GM19035 (cell line): ENCODE data around the gene CDKN3.
"Not testable (repeated sequence)": the region's sequence is repeated elsewhere in the genome, so short reads cannot be mapped to it uniquely, and the experiment has no call there.

Source experiments
- ATAC-seq: cut with Tn5 transposase; IDR thresholded peaks from one replicate; pipeline ENCODE4 v1.9.1; 2021; ENCODE audit not compliant: unreplicated experiment

CDKN3 gene

GRCh38 chr14:54369343-54369742 lies 27.5 kb upstream of the CDKN3 start:
- no peak for ATAC-seq

- ATAC-seq: no peak
Measured at GRCh38 chr14:54370323-54371198, 26.2 kb upstream of the CDKN3 start.

- no peak for ATAC-seq
Measured at GRCh38 chr14:54374117-54374884, 22.5 kb upstream of the CDKN3 start.

DNA sequence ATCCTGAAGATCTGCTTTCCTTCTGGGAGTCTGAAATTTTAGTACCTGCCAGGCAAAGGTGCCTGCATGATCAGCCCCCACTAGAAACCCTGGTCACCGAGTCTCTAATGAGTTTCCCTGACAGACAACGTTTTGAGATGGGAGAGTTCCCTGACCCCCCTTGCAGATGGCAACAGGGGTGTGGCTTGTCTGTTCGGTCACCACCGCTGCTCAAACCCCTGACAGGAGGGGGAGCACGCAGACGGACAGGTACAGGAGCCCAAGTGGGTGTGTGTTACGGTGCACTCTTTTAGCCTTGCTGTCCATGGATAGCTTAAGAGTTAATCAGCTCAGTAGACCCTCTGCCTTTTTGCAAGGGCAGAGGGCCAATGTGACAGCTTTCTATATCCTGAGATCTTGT lies 19.3 kb upstream of the CDKN3 start:
- peak; percentile 65 for ATAC-seq

DNA sequence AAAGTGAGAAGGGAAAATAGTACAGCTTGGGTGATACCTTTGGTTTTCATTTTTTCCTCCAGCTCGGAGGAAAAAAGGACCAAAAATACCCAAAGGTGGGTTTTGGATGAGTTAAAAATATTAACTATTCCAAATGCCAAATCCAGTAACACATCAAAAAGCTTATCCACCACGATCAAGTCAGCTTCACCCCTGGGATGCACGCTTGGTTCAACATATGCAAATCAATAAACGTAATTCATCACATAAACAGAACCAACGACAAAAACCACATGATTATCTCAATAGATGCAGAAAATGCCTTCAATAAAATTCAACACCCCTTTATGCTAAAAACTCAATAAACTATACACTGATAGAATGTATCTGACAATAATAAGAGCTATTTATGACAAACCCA lies 17.9 kb upstream of the CDKN3 start:
- ATAC-seq: not testable (repeated sequence)

GRCh38 chr14:54380558-54380957 lies 16.2 kb upstream of the CDKN3 start:
- ATAC-seq: not testable (repeated sequence)

- ATAC-seq: no peak
Measured at GRCh38 chr14:54381821-54382220, 15.0 kb upstream of the CDKN3 start.

DNA sequence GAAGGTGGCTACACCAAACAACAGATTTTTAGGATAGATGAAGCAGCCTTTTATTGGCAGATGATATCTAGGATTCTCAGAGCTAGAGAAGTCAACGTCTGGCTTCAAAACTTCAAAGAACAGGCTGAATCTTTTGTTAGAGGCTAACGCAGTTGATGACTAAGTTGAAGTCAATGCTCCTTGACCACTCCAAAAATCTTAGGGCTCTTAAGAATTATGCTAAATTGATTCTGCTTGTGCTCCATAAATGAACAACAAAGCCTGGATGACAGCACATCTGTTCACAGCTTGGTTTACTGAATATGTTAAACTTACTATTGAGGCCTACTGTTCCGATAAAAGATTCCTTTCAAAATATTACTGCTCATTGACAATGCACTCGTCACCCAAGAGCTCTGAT lies 13.0 kb upstream of the CDKN3 start:
- no peak for ATAC-seq

- no peak for ATAC-seq
Measured at GRCh38 chr14:54385556-54385955, 11.3 kb upstream of the CDKN3 start.

DNA sequence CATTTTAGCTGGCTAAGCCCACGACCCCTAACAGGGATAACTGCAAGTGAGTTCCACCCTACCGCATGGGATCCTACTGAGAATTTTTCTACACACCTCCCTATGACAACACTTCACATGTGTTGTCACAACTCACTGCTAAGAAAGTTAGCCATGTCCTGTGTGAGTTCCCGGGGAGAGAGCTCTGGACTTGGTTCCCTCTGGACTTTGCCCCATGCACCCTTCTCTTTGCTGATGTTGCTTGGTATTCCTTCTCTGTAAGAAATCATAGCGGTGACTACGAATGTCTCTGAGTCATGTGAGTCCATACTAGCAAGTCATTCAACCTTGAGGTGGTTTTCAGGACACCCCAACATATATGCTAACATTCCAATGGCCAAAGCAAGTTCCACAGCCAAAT lies 9.5 kb upstream of the CDKN3 start:
- ATAC-seq: no peak

DNA sequence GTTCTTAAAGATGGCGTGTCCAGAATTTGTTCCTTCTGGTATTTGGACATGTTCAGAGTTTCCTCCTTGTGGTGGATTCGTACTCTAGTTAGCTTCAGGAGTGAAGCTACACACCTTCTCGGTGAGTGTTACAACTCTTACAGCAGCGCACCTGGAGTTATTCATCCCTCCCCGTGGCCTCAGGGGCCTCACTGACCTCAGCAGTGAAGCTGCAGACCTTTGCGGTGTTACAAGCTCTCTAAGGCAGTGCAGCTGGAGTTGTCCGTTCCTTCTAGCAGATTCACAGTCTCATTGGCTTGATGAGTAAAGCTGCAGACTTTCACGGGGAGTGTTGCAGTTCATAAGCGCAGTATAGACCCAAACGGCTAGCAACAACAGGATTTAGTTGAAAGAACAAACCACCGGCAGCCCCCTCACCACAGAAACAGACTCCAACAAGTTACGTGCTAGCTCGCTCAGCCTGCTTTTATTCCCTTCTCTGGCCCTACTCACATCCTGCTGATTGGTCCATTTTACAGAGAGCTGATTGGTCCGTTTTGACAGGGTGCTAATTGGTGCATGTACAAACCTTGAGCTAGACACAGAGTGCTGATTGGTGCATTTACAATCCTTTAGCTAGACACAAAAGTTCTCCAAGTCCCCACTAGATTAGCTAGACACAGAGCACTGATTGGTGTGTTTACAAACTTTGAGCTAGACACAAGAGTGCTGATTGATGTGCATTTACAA lies 4.5 kb upstream of the CDKN3 start:
- ATAC-seq: no peak

DNA sequence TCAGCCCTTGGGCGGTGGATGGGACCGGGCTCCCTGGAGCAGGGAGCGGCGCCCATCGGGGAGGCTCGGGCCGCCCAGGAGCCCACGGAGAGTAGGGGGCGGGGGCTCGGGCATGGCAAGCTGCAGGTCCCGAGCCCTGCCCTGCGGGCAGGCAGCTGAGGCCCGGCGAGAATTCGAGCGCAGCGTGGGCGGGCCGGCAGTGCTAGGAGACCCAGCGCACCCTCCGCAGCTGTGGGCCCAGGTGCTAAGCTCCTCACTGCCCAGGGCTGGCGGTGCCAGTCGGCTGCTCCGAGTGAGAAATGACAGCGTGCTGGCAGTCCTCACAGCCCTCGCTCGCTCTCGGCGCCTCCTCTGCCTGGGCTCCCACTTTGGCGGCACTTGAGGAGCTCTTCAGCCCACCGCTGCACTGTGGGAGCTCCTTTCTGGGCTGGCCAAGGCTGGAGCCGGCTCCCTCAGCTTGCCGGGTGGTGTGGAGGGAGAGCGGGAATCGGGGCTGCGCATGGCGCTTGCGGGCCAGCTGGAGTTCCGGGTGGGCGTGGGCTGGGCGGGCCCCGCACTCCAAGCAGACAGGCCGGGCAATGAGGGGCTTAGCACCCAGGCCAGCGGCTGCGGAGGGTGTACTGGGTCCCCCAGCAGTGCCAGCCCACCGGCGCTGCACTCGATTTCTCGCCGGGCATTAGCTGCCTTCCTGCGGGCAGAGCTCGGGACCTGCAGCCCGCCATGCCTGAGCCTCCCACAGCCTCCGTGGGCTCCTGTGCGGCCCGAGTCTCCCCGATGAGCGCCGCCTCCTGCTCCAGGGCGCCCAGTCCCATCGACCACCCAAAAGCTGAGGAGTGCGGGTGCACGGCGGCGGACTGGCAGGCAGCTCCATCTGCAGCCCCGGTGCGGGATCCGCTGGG lies 3.6 kb upstream of the CDKN3 start:
- not testable (repeated sequence) for ATAC-seq

DNA sequence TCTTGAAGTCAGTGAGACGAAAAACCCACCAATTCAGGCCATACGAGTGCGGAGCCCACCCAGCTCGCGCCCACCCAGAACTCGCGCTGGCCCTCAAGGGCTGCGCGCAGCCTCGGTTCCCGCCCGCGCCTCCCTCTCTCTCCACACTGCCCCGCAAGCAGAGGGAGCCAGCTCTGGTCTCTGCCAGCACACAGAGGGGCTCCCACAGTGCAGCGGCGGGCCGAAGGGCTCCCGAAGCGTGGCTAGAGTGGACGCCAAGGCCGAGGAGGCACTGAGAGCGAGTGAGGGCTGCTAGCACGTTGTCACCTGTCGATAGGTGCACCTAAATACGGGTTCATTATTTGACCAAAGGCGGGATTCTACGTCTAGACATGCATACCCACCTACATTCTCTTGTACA lies 2.2 kb upstream of the CDKN3 start:
- no peak for ATAC-seq

DNA sequence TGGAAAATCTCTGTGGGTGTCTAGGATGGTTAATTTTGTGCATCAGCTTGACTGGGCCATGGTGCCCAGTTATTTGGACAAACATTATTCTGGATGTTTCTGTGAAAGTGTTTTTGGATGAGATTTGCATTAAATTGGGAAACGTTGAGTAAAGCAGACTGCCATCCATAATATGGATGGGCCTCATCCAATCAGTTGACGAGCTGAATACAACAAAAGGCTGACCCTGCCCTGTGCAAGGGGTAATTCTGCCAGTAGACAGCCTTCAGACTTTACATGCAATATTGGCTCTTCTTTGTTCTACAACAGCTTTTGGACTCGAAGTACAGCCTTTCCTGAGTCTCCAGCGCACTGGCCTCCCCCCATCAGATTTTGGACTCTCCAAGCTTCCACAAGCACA lies 1.5 kb upstream of the CDKN3 start:
- no peak for ATAC-seq

DNA sequence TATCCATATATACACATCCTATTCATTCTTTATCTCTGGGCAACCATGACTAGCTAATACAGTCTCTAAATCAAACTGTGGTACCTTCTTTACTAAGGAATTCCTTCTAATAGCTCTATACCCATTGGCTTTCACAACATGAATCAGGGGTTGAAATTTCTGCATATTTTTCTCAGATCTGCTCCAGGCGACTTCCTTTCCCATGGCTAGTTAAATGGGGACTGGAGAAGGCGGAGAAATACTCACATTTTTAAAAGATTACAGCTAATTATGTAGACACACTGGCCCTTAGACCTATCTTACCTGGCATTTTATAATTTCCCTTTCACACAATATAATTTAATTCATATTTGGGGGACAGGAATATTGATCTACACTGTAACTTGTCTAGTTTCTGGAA lies 1.1 kb upstream of the CDKN3 start:
- no peak for ATAC-seq

- no peak for ATAC-seq
Measured at GRCh38 chr14:54396183-54396492, 669 bp upstream of the CDKN3 start.

GRCh38 chr14:54399560-54399959 lies 2.8 kb downstream of the CDKN3 start:
- ATAC-seq: no peak

- not testable (repeated sequence) for ATAC-seq
Measured at GRCh38 chr14:54403401-54404005, 6.7 kb downstream of the CDKN3 start.

DNA sequence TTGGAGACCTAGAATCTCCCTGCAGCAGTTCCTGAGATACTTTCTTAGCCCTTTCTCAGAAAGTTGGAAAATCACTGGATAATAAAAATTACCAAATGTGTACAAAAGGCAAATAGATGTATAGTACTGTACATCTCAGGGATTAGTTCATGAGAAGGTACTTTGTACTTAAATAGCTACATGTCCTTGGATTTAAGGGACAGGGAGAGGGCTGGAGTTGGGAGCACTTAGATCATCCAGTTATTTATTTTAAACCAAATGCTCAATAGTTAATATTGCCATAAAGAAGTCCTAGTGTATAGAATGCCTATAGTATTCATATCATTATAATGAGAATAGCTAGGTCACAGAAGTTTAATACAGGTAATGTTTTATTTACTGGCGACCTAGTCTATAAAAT lies 13.4 kb downstream of the CDKN3 start:
- no peak for ATAC-seq

- no peak for ATAC-seq
Measured at GRCh38 chr14:54411371-54411770, 14.6 kb downstream of the CDKN3 start.
